ENCODE results near the gene WNT7B.

- peak; percentile 90 for TF ChIP-seq CTCF (IDR thresholded peaks at IDR 0.05)
- no peak for TF ChIP-seq EZH2 (IDR thresholded peaks at IDR 0.05; ENCODE audit: borderline replicate concordance, insufficient read depth, low read depth, low read length, poor library complexity, severe bottlenecking)
These were observed 29.5 kb upstream of the WNT7B start for GRCh38 chr22:46006379-46007002.

All from B cell (primary cell).